HAP-1 (cell line): ENCODE measurements around the gene SLC22A25.
A peak's percentile ranks its signal among the peaks of the same experiment; 100 is the strongest.
"Not testable (repeated sequence)": the region's sequence is repeated elsewhere in the genome, so short reads cannot be mapped to it uniquely, and the experiment has no call there.

Experiments used
- DNase-seq, 2 experiments: peaks; one replicate each; pipeline ENCODE4 v3.0.0-alpha.2; 2016 to 2020; ENCODE audit warnings: low spot score in 2 of 2
- H3K27me3 ChIP-seq: fragments of 250-450 bp; sonication (Bioruptor Pico); 2 replicates; pipeline ENCODE4 v1.5.1; 2020; ENCODE audit warnings: low read depth, mild to moderate bottlenecking, moderate library complexity
- H3K36me3 ChIP-seq: fragments of 250-450 bp; sonication (Bioruptor Pico); replicated peaks from 2 replicates; pipeline ENCODE4 v1.5.1; 2020; ENCODE audit warnings: mild to moderate bottlenecking
- H3K4me1 ChIP-seq: fragments of 250-450 bp; sonication (Bioruptor Pico); 2 replicates; pipeline ENCODE4 v1.5.1; 2020; ENCODE audit warnings: mild to moderate bottlenecking
- H3K4me3 ChIP-seq: fragments of 250-450 bp; sonication (Bioruptor Pico); 2 replicates; pipeline ENCODE4 v1.5.1; 2020; ENCODE audit warnings: mild to moderate bottlenecking, moderate library complexity
- H3K9me3 ChIP-seq: fragments of 250-450 bp; sonication (Bioruptor Pico); 2 replicates; pipeline ENCODE4 v1.5.1; 2020; ENCODE audit warnings: mild to moderate bottlenecking, moderate library complexity
- in situ Hi-C: fragments of 300-500 bp; cut with MboI; formaldehyde crosslinking; loops from 3 replicates; pipeline ENCODE4 v1.14.3; 2020; ENCODE audit warnings: low sequenced_read_pairs, inconsistent platforms, mixed read lengths

The SLC22A25 gene

GRCh38 chr11:63246045-63246444, 2.6 kb upstream of the SLC22A25 start:
- in situ Hi-C loops, result no loop called here
- no peaks in the 10 kb centered on the region for H3K4me1 ChIP-seq
- DNase-seq, result no peak

GRCh38 chr11:63244862-63245261, 1.5 kb upstream of the SLC22A25 start:
- Histone ChIP-seq H3K4me3 (no peak overlapping the region), H3K9me3 (no peaks in the 10 kb centered on the region), H3K36me3 (no peaks in the 10 kb centered on the region), H3K4me1 (no peaks in the 10 kb centered on the region), H3K27me3 (no peaks in the 10 kb centered on the region; the same call in 1 of the 2 replicates)
- no peak for DNase-seq
- in situ Hi-C loops, result no loop called here

More at GRCh38 chr11:63246045-63246444, 2.6 kb upstream of the SLC22A25 start:
- Histone ChIP-seq H3K36me3 (no peaks in the 10 kb centered on the region), H3K4me3 (no peak overlapping the region), H3K27me3 (no peaks in the 10 kb centered on the region; the same call in 1 of the 2 replicates), H3K9me3 (no peaks in the 10 kb centered on the region)

GRCh38 chr11:63242089-63242781, 1.2 kb downstream of the SLC22A25 start:
- Histone ChIP-seq H3K27me3 (no peaks in the 10 kb centered on the region; the same call in 1 of the 2 replicates), H3K4me1 (no peaks in the 10 kb centered on the region), H3K4me3 (no peak overlapping the region), H3K36me3 (no peaks in the 10 kb centered on the region), H3K9me3 (no peaks in the 10 kb centered on the region)
- in situ Hi-C loops, result no loop called here
- DNase-seq, result no peak

GRCh38 chr11:63240791-63241379, 2.5 kb downstream of the SLC22A25 start:
- Histone ChIP-seq H3K4me3 (no peak overlapping the region), H3K27me3 (no peaks in the 10 kb centered on the region; the same call in 1 of the 2 replicates), H3K9me3 (0 out of 2 replicates have a peak, but pooled peaks cover 2% of the 10 kb centered on the region), H3K36me3 (no peaks in the 10 kb centered on the region), H3K4me1 (no peaks in the 10 kb centered on the region)
- in situ Hi-C loops, result no loop called here
- DNase-seq, result no peak

- in situ Hi-C loops, result no loop called here
Observed at GRCh38 chr11:63240098-63240497, 3.3 kb downstream of the SLC22A25 start.

GRCh38 chr11:63239254-63239653, 4.1 kb downstream of the SLC22A25 start:
- H3K4me1 ChIP-seq, result no peaks in the 10 kb centered on the region
- no peak for DNase-seq
- H3K36me3 ChIP-seq, result no peaks in the 10 kb centered on the region
- 0 out of 2 replicates have a peak, but pooled peaks cover 2% of the 10 kb centered on the region for H3K9me3 ChIP-seq
- H3K27me3 ChIP-seq, result no peaks in the 10 kb centered on the region
- no peak overlapping the region for H3K4me3 ChIP-seq
- in situ Hi-C loops, result no loop called here

More at GRCh38 chr11:63240098-63240497, 3.3 kb downstream of the SLC22A25 start:
- Histone ChIP-seq H3K4me3 (no peak overlapping the region), H3K4me1 (no peaks in the 10 kb centered on the region), H3K9me3 (0 out of 2 replicates have a peak, but pooled peaks cover 2% of the 10 kb centered on the region), H3K27me3 (no peaks in the 10 kb centered on the region), H3K36me3 (no peaks in the 10 kb centered on the region)
- DNase-seq, result no peak

- no peak for DNase-seq
- Histone ChIP-seq H3K27me3 (no peaks in the 10 kb centered on the region), H3K4me3 (no peak overlapping the region), H3K9me3 (0 out of 2 replicates have a peak, but pooled peaks cover 2% of the 10 kb centered on the region), H3K4me1 (no peaks in the 10 kb centered on the region), H3K36me3 (no peaks in the 10 kb centered on the region)
- in situ Hi-C loops, result no loop called here
Observed at GRCh38 chr11:63237413-63237812, 6.0 kb downstream of the SLC22A25 start.

GRCh38 chr11:63235471-63236461, 7.6 kb downstream of the SLC22A25 start:
- DNase-seq, in situ Hi-C loops: not testable (repeated sequence)

GRCh38 chr11:63229815-63230214, 13.6 kb downstream of the SLC22A25 start:
- Histone ChIP-seq H3K36me3 (no peaks in the 10 kb centered on the region), H3K4me1 (no peaks in the 10 kb centered on the region), H3K4me3 (no peak overlapping the region), H3K27me3 (no peaks in the 10 kb centered on the region), H3K9me3 (no peaks in the 10 kb centered on the region)
- in situ Hi-C loops, result no loop called here
- no peak for DNase-seq

More at GRCh38 chr11:63235471-63236461, 7.6 kb downstream of the SLC22A25 start:
- H3K9me3 ChIP-seq, H3K4me3 ChIP-seq, H3K36me3 ChIP-seq, H3K27me3 ChIP-seq, H3K4me1 ChIP-seq: not testable (repeated sequence)

GRCh38 chr11:63227521-63228107, 15.8 kb downstream of the SLC22A25 start:
- DNase-seq, result no peak
- Histone ChIP-seq H3K36me3 (no peaks in the 10 kb centered on the region), H3K27me3 (no peaks in the 10 kb centered on the region), H3K4me1 (no peaks in the 10 kb centered on the region), H3K9me3 (no peaks in the 10 kb centered on the region), H3K4me3 (no peak overlapping the region)
- in situ Hi-C loops, result no loop called here

GRCh38 chr11:63226488-63227114, 16.8 kb downstream of the SLC22A25 start:
- Histone ChIP-seq H3K27me3 (no peaks in the 10 kb centered on the region), H3K4me3 (no peak overlapping the region), H3K36me3 (no peaks in the 10 kb centered on the region), H3K4me1 (no peaks in the 10 kb centered on the region), H3K9me3 (no peaks in the 10 kb centered on the region)
- in situ Hi-C loops, result no loop called here
- no peak for DNase-seq

- no peaks in the 10 kb centered on the region for H3K4me1 ChIP-seq
- no peaks in the 10 kb centered on the region for H3K36me3 ChIP-seq
- 0 out of 2 replicates have a peak, but pooled peaks cover 2% of the 10 kb centered on the region for H3K27me3 ChIP-seq
- H3K4me3 ChIP-seq, result no peak overlapping the region
- DNase-seq, result no peak
- in situ Hi-C loops, result loop anchor here (5.0 to 25.0 kb wide), 2 partner anchors 177 to 307 kb away; no protein-coding TSS in a partner anchor
- no peaks in the 10 kb centered on the region for H3K9me3 ChIP-seq
Observed at GRCh38 chr11:63214093-63214492, 29.3 kb downstream of the SLC22A25 start.

GRCh38 chr11:63212742-63213141, 30.7 kb downstream of the SLC22A25 start:
- H3K9me3 ChIP-seq, result no peaks in the 10 kb centered on the region
- H3K4me1 ChIP-seq, result no peaks in the 10 kb centered on the region
- 0 out of 2 replicates have a peak, but pooled peaks cover 2% of the 10 kb centered on the region for H3K27me3 ChIP-seq
- DNase-seq, result peak; percentile 32 to 40
- no peak overlapping the region for H3K4me3 ChIP-seq
- in situ Hi-C loops, result loop anchor here (5.0 to 25.0 kb wide), 2 partner anchors 175 to 305 kb away; no protein-coding TSS in a partner anchor
- no peaks in the 10 kb centered on the region for H3K36me3 ChIP-seq
